Stimulated activated CD4-positive, alpha-beta T cell treated with anti-CD3 and anti-CD28 coated beads, Interleukin-2, amount 100 ng/mL, for 48 hours (primary cell): ENCODE data around the gene SMAD6.

ENCODE experiments used
- DNase-seq, 2 donors: peaks; one replicate each; pipeline ENCODE4 v3.0.0-alpha.2; 2020

The SMAD6 gene

DNA sequence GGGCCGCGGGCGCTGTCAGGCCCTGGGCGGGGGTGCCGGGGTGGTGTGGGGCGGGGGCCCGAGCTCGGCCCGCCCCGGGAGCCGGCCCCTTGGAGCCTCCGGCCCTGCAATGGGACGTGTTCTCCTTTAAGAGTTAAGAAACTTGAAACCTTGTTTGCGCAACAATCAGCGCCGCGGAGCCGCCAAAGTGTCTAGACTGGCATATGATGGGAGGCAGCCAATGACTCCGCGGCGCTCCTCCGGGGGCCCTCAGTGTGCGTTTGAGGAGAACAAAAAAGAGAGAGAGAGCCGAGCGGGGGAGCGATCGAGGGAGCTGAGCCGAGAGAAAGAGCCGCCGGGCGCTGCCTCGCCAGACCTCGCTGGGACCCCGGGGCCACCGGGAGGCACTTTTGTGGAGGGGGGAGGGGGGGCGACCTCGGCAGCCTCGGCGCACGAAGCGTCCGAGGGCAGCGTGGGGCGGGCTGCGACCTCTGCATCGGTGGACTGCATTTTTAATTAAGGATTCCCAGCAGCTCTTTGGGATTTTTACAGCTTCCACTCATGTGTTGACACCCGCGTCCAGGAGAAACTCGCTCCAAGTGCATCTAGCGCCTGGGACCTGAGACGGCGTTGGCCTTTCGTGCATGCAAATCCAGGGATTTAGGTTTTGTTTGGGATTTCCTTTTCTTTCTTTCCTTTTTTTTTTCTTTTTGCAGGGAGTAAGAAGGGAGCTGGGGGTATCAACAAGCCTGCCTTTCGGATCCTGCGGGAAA lies at the start of gene SMAD6:
TSS of gene SMAD6 (plus strand) at position 202 of the 752 bp plus-strand sequence. CDS start 1,023 bp downstream, outside the sequence.
- peak; percentile 53 to 60 for DNase-seq

GRCh38 chr15:66652806-66653205 lies 49.2 kb upstream of the SMAD6 start:
- no peak for DNase-seq

- no peak for DNase-seq
Measured at GRCh38 chr15:66653398-66653797, 48.6 kb upstream of the SMAD6 start.

- DNase-seq, result no peak
Measured at GRCh38 chr15:66653852-66654251, 48.2 kb upstream of the SMAD6 start.

DNA sequence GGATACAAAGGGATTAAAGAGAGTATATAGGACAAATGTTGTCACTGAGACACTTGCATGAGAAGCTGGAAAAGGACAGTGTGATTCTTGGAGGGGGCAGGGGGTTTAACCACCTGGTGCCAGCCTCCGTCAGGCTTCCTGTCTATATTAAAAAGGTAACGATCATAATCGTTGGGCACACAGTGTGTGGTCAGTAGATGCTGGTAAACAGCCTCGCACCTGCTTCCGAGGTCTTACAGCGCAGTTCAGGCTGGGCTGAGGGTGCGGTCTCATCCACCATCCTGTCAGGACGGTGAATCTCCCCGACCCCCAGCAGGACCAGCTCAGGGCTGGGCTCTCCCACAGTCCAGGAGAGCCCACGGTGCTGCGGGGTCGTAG lies 47.7 kb upstream of the SMAD6 start:
- DNase-seq, result no peak

- no peak for DNase-seq
Measured at GRCh38 chr15:66654739-66655375, 47.2 kb upstream of the SMAD6 start.

- DNase-seq, result no peak
Measured at GRCh38 chr15:66655511-66655910, 46.5 kb upstream of the SMAD6 start.

DNA sequence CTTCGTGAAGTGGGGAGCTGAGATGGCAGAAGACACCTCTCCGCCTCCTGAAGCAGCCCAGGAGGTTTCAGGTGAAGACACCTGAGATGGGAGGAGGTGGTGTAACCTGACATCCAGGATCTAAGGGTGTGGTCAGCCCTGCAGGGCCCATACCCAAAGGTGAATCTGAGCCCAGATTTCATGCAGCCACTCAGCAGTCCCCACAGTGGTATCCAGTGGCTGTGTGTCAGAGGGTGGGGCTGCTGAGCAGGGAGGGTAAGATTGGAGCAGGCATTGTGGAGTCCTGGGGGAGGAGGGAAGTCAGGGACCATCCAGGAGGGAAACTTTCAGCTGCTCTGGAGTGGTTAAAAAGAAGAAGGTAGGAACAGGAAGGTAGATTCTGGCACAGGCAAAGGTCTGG lies 46.0 kb upstream of the SMAD6 start:
- DNase-seq, result no peak

DNA sequence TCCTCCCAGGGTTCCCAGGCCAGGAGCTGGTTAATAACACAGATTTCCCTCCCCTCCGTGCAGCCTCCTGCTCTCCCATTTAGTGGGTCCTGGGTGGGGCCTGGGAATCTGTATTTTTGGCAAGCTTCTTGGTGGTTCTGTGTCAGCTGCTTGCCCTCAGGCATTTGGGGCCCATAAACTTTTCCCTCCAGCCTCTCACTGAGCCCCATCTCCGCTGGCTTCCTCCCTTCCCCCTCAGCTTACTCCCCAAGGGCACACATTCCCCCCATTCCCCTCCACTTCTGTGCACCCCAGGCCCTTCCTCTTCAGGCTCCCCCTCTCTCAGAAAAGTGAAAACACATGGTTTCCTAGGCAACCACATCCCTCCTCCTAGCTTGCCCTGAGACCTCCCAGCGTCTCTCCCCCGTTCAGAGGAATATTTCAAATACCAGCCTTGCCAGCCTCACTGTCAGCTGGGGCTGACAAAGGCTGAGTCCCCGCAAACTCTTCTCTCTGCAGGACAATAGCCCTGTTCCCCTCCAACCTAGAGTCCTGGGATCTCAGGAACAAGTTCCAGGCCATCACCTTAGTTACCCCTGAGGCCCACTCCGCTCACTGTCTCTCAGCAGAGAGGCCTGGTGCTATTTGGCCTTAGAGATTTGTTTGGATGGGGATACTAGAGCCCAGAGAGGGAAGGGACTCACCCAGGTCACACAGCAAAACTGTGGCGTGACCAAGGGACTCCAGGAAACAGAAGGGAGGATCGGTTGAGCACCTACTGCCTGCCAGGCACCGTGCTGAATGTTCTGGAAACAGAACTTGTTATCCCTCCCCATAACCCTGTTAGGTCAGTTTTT lies 44.6 kb upstream of the SMAD6 start:
- DNase-seq, result no peak

DNA sequence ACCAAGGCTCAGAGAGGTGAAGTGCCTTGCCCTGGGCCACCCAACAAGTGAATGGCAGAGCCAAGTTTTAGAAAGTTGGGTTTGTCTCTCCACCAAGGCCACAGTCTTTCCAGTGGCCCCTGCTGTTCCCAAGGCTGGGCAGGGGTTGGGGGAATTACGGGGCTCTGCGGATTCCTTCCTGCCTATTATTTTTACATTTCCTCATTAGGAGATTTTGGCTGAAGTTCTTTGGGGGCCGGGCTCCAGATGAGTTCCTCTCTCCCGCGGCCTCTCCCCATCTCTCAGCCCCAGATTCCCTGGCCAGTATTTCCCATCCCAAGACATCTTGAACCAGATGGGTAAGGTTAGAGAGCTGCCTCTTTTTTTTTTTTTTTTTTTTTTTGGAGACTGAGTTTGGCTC lies 44.0 kb upstream of the SMAD6 start:
- no peak for DNase-seq

DNA sequence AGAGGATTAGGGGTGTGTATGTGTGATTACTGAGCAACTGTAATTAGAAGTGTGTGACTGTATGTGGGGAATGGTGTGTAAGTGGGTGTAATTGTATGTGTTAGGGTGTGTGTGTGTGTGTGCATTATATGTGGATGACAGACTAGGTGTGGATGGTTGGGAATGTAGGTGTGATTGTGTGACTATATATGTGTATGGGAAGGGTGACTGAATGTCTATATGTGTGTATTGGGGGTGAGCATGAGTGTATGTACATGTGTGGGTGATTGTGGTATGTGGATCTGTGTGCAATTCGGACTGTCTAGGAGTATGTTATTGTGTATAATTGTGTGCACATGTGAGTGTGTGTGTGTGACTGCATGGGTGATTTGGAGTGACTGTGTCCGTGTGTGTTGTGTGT lies 43.2 kb upstream of the SMAD6 start:
- no peak for DNase-seq

DNA sequence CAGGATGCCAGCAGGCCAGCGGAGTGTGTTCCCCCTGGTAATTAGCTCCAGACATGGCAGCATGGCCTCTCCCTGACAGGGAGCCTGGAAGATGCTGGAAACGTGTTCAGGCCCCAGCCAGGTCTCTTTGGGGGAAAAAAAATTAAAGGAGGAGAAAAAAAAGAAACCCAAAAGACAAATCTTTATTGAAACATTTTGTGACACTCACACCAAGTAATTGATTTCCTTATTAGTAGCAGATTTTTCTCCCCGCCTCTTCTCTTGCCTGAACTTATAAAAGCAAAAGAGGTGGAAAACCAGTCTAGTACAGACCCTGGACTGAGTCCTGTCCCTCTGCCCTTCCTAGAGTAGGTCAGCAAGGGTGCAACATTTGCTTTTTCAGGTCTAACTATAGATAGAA lies 42.7 kb upstream of the SMAD6 start:
- no peak for DNase-seq

GRCh38 chr15:66661432-66662096 lies 40.5 kb upstream of the SMAD6 start:
- no peak for DNase-seq

DNA sequence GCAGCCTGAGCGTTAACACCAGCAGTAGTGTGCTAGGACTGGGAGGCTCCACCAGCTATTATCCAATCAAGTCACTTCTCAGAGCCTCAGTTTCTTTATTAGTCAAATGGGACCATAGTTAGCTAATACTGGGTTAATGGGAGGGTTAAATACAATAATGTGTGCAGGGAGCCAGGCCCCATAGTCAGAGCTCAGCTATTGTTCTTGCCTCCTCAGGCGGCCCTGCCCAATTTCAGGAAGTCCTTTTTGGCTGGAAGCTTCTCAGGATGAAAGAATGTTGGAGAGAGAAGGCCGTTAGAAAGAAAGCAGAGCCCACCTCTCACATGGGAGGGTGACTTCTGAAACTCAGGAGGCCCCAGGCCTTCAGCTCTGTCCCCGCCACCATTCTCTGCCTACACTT lies 39.5 kb upstream of the SMAD6 start:
- no peak for DNase-seq

DNA sequence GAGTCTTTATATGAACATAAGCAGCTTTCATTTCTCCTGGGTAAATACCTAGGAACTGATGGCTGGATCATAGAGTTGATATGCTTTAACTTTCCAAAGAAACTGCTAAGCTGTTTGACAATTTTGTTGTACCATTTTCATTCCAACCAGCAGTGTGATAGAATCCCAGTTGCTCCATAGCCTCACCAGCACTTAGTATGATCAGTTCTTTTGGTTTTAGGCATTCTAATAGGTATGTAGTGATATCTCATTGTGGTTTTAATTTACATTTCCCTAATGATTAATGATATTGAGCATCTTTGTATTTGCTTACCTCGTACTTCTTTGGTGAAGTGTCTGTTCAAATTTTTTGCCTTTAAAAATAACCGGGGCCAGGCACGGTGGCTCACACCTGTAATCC lies 38.4 kb upstream of the SMAD6 start:
- DNase-seq, result no peak

GRCh38 chr15:66670175-66670574 lies 31.9 kb upstream of the SMAD6 start:
- no peak for DNase-seq

DNA sequence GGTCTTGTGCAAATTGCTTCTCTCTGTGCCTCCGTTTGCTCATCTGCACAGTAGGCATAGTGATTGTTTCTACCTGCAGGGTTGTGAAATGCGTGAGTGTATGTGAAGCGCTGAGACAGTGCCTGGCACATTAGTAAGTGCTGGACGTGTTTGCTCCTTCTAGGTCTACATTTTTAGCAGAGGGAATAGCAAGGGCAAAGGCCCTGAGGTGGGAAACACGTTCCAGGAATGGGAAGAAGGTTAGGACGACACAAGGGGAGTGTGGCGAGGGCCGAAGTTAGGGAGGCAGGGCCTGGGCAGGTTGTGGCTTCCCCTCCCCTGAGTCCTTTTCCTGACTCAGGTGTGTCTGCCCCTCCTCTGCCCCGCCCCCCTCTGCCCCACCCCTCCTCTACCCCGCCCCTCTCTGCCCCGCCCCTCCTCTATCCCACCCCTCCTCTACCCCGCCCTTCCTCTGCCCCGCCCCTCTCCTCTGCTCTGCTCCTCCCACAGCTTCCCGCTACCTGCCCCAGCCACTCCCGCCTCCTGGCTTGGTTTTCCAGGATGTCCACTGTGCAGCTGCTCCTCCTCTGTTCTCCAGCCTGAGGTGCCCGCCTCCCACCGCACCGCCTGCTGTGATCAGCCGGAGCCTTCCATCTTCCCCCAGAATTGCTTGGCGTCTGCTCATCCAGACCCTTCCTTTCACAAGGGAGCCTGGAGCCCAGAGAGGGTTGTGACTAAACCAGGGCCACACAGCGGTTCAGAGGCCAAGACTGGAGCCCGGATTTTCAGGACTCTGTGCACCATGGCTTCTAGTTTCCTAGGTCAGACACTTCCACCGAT lies 31.1 kb upstream of the SMAD6 start:
- no peak for DNase-seq

DNA sequence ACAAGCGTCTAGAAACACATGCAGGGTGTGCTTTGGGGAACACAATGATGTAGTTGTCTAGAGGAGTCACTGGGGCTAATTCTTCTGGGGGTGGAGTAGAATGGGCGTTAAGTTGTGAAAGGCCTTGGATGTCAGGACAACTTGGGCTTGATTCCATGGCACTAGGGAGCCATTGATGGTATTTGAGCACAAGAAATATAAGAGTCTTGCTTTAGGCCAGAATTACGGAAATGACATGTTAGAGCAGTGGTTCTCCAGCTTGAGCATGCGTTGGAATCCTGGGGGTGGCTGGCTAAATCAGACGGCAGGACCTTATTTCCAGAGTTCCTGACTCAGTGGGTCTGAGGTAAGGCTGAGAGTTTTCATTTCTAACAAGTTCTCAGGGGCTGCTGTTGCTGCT lies 29.2 kb upstream of the SMAD6 start:
- no peak for DNase-seq

GRCh38 chr15:66673410-66674322 lies 28.4 kb upstream of the SMAD6 start:
- peak in 1 of 2 donors; percentile 46 for DNase-seq

DNA sequence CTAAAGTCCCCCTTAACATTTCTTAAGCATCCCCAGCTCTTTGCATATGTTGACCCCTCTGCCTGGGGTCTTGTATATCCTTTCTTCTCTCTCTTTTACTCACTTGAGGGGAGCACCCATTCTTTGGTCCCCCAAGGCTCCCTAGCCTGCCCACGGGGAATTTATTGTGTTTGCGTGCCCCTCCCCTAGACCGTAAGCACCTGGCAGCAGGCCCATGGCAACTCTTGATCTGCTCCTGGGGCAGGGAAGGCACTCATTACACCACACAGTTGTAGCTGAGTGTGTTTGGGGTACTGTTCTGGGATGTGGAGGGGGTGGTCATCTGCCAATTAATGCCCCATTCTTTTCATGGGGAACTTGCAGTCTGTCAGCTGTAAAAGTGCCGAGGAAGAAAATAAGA lies 27.3 kb upstream of the SMAD6 start:
- DNase-seq, result no peak

- no peak for DNase-seq
Measured at GRCh38 chr15:66675446-66675845, 26.6 kb upstream of the SMAD6 start.
